DOHH2 (cell line): Measurements from ENCODE around the gene FKBP5.

Source experiments
- H3F3A ChIP-seq: fragments of 200-600 bp; sonication (generic), shearing (Covaris generic); 2 replicates; pipeline ENCODE4 v1.6.0; 2016; ENCODE audit warnings: antibody characterized with exemption, mild to moderate bottlenecking; ENCODE audit not compliant: control insufficient read depth, insufficient read depth
- H3K27ac ChIP-seq: fragments of 200-600 bp; sonication (generic); 2 replicates; pipeline ENCODE4 v1.5.1; 2014; ENCODE audit warnings: low read depth, mild to moderate bottlenecking, low read length, moderate library complexity
- H3K27me3 ChIP-seq: fragments of 200-600 bp; sonication (generic); 2 replicates; pipeline ENCODE4 v1.6.1; 2014; ENCODE audit warnings: mild to moderate bottlenecking, low read length, mixed read lengths; ENCODE audit not compliant: control insufficient read depth
- H3K36me3 ChIP-seq: fragments of 200-600 bp; sonication (generic); 2 replicates; pipeline ENCODE4 v1.6.1; 2014; ENCODE audit warnings: mild to moderate bottlenecking, low read length, moderate library complexity, mixed read lengths; ENCODE audit not compliant: control insufficient read depth
- H3K4me1 ChIP-seq: fragments of 200-600 bp; sonication (generic); 2 replicates; pipeline ENCODE4 v1.6.1; 2014; ENCODE audit warnings: mild to moderate bottlenecking, low read length, mixed read lengths; ENCODE audit not compliant: control insufficient read depth
- H3K4me2 ChIP-seq: fragments of 200-600 bp; sonication (generic); 2 replicates; pipeline ENCODE4 v1.6.0; 2014; ENCODE audit warnings: mild to moderate bottlenecking, low read length, moderate library complexity
- H3K4me3 ChIP-seq: fragments of 200-600 bp; sonication (generic); 2 replicates; pipeline ENCODE4 v1.5.1; 2014; ENCODE audit warnings: mild to moderate bottlenecking, low read length, mixed read lengths
- H3K79me2 ChIP-seq: fragments of 200-600 bp; sonication (generic); 2 replicates; pipeline ENCODE4 v1.6.1; 2014; ENCODE audit warnings: mild to moderate bottlenecking, low read length, mixed read lengths; ENCODE audit not compliant: control insufficient read depth
- H3K9me2 ChIP-seq: fragments of 200-600 bp; sonication (generic); replicated peaks from 2 replicates; pipeline ENCODE4 v1.6.1; 2014; ENCODE audit warnings: mild to moderate bottlenecking, low read length, mixed read lengths; ENCODE audit not compliant: control insufficient read depth
- H3K9me3 ChIP-seq: fragments of 200-600 bp; sonication (generic); 2 replicates; pipeline ENCODE4 v1.6.1; 2014; ENCODE audit warnings: antibody characterized with exemption, low read length, mixed read lengths; ENCODE audit not compliant: control insufficient read depth, insufficient read depth
- H4K20me1 ChIP-seq: fragments of 200-600 bp; sonication (generic); 2 replicates; pipeline ENCODE4 v1.6.0; 2014; ENCODE audit warnings: low read depth, mild to moderate bottlenecking, antibody characterized with exemption, low read length, moderate library complexity; ENCODE audit not compliant: control insufficient read depth, insufficient read depth
- EZH2phosphoT487 ChIP-seq: fragments of 200-600 bp; sonication (generic); IDR thresholded peaks from 2 replicates; pipeline ENCODE4 v1.6.1; 2017; ENCODE audit warnings: borderline replicate concordance, mild to moderate bottlenecking, antibody characterized with exemption, low read length, moderate library complexity, mixed read lengths
- TF ChIP-seq, protein P1 (sequence below): fragments of 200-600 bp; sonication (generic); IDR thresholded peaks from one replicate; pipeline ENCODE4 v1.5.1; 2014; ENCODE audit warnings: antibody characterized with exemption, mild to moderate bottlenecking, low read depth, low read length; ENCODE audit not compliant: poor library complexity, severe bottlenecking

The FKBP5 gene

DNA sequence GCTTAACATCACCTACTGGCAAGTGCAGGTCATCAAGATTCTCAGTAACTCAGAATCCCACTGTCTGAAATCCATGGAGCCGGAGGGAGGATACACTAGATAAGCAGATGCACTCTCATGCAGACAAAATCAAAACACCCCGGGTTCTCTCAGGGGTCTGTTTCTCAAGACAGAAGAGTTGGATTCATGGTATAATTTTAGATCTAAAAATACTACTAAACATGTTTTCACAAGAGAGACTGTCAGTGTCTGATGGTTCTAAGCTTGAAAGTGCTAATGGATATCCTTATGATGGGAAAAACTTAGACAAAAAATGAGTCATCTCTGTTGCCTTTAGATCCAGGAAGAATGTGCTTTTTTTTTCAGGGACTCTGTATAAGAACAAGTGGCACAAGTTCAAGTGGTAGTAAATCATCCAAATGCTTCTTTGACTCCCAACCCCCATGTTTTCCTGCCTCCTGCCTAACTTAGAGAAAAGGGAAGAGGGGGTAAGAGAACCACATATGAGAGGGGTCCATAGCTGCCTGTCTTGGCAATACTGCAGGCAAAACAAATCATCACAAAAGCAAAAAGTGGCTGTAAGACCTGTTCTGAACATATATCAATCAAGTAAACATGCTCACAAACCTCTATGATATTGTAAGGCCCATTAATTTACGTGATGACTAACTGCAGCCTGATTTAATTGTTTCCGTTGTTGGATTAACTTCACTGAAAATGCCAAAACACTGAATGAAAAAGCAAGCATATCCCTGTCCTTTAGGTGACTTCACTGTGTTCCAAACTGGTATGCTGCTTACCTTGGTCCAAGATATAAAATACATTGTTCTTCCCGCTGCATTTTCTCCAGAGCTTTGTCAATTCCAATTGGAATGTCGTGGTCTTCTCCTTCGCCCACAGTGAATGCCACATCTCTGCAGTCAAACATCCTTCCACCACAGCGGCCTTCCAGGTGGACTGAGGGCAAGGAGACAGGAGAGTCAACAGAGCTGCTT, 92.0 kb downstream of the FKBP5 start:
- peaks cover 15% of the 10 kb centered on the region for H3K4me1 ChIP-seq
- H3K4me2 ChIP-seq: no peak overlapping the region
- no peaks in the 10 kb centered on the region for H4K20me1 ChIP-seq
- H3K27me3 ChIP-seq: no peaks in the 10 kb centered on the region
- no peak overlapping the region for H3K4me3 ChIP-seq
- no peak for TF ChIP-seq EZH2phosphoT487
- TF ChIP-seq, protein P1, sequence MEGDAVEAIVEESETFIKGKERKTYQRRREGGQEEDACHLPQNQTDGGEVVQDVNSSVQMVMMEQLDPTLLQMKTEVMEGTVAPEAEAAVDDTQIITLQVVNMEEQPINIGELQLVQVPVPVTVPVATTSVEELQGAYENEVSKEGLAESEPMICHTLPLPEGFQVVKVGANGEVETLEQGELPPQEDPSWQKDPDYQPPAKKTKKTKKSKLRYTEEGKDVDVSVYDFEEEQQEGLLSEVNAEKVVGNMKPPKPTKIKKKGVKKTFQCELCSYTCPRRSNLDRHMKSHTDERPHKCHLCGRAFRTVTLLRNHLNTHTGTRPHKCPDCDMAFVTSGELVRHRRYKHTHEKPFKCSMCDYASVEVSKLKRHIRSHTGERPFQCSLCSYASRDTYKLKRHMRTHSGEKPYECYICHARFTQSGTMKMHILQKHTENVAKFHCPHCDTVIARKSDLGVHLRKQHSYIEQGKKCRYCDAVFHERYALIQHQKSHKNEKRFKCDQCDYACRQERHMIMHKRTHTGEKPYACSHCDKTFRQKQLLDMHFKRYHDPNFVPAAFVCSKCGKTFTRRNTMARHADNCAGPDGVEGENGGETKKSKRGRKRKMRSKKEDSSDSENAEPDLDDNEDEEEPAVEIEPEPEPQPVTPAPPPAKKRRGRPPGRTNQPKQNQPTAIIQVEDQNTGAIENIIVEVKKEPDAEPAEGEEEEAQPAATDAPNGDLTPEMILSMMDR: no peak
- H3K9me3 ChIP-seq: no peaks in the 10 kb centered on the region
- no peaks in the 10 kb centered on the region for H3K9me2 ChIP-seq
- peaks cover 51% of the 10 kb centered on the region for H3K36me3 ChIP-seq
- H3K79me2 ChIP-seq: no peaks in the 10 kb centered on the region
- H3K27ac ChIP-seq: no peak overlapping the region
- H3F3A ChIP-seq: no peaks in the 10 kb centered on the region

- no peaks in the 10 kb centered on the region for H3K9me3 ChIP-seq
- no peak overlapping the region for H3K4me2 ChIP-seq
- H4K20me1 ChIP-seq: no peaks in the 10 kb centered on the region
- H3K4me1 ChIP-seq: no peaks in the 10 kb centered on the region
- no peaks in the 10 kb centered on the region for H3K9me2 ChIP-seq
- peaks cover 71% of the 10 kb centered on the region for H3K36me3 ChIP-seq
- H3K79me2 ChIP-seq: no peaks in the 10 kb centered on the region
- H3K27me3 ChIP-seq: no peaks in the 10 kb centered on the region
- H3F3A ChIP-seq: no peaks in the 10 kb centered on the region
- no peak overlapping the region for H3K27ac ChIP-seq
- TF ChIP-seq, protein P1: no peak
- no peak for TF ChIP-seq EZH2phosphoT487
- no peak overlapping the region for H3K4me3 ChIP-seq
These were observed 94.1 kb downstream of the FKBP5 start for GRCh38 chr6:35594503-35595186.

- Histone ChIP-seq H3K27ac (no peak overlapping the region), H3K4me2 (no peak overlapping the region), H3F3A (no peaks in the 10 kb centered on the region; the same call in 1 of the 2 replicates), H4K20me1 (no peaks in the 10 kb centered on the region), H3K27me3 (no peaks in the 10 kb centered on the region), H3K79me2 (no peaks in the 10 kb centered on the region), H3K4me3 (no peak overlapping the region), H3K4me1 (no peaks in the 10 kb centered on the region), H3K36me3 (peaks cover 76% of the 10 kb centered on the region), H3K9me2 (no peaks in the 10 kb centered on the region), H3K9me3 (no peaks in the 10 kb centered on the region)
- TF ChIP-seq, protein P1: no peak
- TF ChIP-seq EZH2phosphoT487: no peak
These were observed 96.5 kb downstream of the FKBP5 start for GRCh38 chr6:35592178-35592577.
